GM19438 (cell line): ENCODE data around the gene TTC32.
"Not testable (repeated sequence)": the region's sequence is repeated elsewhere in the genome, so short reads cannot be mapped to it uniquely, and the experiment has no call there.

ENCODE experiments used
- ATAC-seq: cut with Tn5 transposase; IDR thresholded peaks from one replicate; pipeline ENCODE4 v1.9.1; 2021; ENCODE audit warnings: low read depth; ENCODE audit not compliant: unreplicated experiment

Gene TTC32

GRCh38 chr2:19899985-19900930 is 1.5 kb downstream of the TTC32 start:
- ATAC-seq: no peak

DNA sequence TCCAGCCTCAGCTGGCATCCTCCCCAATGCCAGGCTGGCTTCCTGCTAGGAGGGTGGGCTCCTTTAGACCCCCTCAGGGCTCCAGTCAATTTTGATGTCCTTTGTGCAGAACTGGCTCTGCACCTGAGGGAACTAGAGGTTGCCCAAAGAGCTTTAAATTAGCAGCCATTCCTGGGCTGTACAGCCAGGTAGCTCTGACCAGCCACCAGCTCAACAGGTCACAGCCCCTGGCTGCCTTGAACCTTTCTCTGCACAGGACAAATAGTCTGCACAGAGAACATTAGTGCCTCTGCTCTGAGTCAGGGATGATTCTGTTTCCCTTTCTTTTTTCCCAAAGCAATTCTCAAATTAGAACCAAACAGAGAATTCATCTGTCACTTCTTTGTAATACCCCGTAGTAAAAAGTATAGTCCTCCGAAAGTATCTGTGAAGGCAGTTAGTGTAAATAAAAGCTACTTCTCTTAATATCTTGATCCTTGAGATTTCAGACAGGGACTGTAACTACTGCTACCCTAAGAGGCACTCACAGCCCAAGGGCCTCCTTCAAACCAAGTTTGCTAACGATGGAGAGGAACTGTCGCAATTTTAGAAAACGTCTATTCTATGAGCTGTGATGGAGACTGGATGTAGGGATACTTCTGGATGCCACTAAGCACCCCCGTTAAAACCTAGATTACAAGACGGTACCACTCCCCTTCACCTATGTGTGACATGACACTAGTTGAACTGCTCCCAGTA is 3.0 kb downstream of the TTC32 start:
- no peak for ATAC-seq

DNA sequence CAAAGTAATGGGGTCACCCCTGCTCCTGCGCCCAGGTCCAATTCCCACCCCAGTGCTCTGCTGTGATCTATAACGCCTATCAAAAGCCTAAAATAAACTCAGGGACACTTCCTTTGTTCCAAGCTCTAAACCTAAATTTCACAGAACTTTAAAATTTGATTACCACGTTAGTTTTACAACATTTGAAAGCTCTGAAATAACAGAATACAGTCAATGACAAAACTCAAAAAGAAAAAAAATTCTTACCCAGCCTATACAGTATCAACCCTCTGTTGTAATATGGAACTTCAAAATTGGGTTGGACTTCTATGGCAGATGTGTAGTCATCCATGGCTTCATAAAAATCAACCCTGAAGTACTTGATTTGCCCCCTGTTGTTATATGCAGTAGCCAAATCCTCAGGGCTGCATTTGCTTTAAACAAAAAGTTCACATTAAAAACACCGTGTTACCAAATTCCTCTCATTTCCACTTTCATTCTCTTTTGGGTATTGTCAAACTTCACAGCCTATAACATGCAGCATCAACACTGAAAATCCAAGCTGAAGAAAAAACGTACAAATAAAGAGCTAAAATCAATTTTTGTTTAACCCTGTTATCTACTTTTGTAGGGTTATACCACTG is 4.0 kb downstream of the TTC32 start:
- ATAC-seq: no peak

DNA sequence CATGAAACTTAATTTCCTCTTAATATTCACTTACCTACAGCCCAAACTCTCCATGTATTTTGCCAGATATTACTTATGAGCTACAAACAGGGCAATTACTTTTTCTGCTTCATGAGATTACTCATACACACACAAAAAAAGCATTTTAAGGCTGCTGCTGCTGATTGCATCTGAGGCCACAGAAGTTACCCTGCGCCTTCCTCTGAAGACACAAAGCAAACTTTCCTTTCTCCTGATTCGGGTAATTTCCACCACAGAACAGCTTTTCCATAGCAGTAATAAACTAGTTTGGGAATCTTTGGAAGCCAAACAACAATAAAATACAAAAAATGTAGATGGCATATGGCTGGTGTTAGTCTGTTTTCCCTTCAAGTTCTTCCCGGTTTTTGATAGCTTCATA is 6.2 kb downstream of the TTC32 start:
- no peak for ATAC-seq

GRCh38 chr2:19894134-19894792 is 7.5 kb downstream of the TTC32 start:
- ATAC-seq: peak; percentile 31

DNA sequence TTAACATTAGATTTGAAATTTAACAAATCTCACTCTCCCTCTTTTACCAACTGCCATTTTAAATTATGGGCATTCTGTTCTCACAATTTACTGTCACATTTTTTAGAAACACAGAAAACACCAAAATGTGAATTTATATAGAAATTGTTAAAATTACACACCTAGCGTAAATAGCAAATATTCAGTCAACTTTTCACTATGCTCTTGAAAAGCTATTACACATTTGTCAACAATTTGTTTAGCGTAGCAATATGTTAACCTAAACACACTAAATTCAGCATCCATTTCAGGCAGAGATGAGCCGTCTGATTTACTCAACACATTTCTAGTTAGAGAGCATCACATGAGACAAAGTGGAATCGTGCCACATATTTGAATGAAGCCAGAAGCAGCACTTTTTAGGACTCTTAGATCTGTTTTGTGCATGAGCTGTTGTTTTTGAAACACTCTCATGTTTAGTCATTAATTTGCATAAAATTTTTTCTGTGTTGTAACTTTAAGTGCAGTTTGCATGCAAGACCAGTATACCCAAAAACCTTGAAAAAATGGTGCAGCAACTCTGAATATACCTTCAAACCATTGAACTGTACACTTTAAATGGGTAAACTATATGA is 8.2 kb downstream of the TTC32 start:
- ATAC-seq: peak; percentile 76

- not testable (repeated sequence) for ATAC-seq
Measured at GRCh38 chr2:19891971-19892370, 9.8 kb downstream of the TTC32 start.

GRCh38 chr2:19890104-19890503 is 11.7 kb downstream of the TTC32 start:
- no peak for ATAC-seq

DNA sequence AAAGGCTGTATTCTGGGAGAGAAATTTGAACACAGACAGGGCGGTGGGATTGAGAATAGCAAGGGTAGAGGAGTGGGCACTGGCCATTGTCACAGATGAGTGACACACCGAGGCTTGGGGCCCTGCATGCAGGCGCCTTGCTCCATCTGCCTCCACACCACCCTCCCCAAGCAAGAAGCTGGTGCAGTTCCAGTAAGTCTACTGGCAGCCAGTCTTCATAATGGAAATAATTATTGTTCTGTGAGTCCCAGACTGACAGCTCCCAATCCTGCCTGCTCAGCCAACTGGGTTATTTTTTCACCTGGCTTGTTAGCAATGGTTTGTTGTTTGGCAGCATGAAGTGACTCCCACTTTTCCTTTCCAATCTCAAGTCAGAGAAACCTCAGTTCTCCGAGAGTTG is 13.0 kb downstream of the TTC32 start:
- ATAC-seq: no peak

DNA sequence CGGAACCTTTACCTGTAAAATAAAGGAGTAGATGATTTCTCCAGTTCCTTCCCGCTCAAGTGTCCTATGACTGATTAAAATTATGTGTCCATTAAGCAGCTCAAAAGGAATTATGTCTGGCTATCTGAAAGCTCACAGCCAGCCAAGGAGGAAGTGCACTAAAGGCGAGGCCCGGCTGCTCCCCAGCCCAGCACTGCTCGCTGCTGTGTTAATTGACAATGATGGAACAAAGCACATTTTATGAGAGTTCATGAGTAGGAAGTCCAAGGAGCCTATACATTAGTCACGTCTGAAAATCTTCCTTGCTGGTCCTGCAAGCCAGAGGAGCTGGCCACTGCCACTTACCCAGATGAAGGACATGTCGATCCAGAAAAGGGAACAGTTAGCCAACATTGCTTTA is 14.3 kb downstream of the TTC32 start:
- ATAC-seq: no peak

DNA sequence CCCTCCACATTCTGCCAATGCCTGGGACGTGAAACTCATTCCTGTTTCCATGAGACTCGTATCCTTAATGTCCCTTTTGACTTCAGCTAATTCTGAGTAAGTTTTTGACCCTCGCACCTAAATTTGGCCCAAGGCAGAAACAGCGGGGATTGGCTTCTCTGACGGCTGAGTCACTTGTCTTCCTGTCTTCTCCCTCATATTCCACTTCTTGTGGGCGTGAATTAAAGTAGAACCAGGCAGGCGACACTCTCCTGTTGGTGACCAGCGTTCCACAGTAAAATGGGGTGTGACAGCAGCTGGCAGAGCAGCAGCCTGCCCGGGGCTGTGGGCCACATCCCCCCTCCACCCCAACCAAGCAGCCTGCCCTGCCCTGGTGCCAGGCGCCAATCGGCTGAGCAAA is 15.5 kb downstream of the TTC32 start:
- ATAC-seq: no peak

DNA sequence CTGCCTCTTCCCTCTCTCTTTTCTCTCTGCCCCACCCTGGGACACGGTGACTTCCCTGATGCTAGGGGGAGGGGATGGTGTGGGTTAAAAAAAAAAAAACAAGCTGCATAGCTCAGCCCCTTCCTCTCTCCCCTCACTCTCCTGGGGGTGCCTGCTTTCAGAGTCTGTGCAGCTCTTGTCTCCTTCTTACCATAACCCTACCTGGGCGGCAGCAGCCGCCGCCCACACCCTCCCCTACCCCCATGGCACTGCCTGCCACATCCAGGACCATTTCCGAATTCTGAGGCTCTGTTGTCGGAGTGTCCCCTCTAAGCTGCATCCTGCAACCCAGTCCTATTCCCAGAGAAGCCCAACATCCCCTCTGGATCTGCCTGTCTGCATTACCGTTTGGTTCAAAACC is 16.0 kb downstream of the TTC32 start:
- ATAC-seq: no peak

DNA sequence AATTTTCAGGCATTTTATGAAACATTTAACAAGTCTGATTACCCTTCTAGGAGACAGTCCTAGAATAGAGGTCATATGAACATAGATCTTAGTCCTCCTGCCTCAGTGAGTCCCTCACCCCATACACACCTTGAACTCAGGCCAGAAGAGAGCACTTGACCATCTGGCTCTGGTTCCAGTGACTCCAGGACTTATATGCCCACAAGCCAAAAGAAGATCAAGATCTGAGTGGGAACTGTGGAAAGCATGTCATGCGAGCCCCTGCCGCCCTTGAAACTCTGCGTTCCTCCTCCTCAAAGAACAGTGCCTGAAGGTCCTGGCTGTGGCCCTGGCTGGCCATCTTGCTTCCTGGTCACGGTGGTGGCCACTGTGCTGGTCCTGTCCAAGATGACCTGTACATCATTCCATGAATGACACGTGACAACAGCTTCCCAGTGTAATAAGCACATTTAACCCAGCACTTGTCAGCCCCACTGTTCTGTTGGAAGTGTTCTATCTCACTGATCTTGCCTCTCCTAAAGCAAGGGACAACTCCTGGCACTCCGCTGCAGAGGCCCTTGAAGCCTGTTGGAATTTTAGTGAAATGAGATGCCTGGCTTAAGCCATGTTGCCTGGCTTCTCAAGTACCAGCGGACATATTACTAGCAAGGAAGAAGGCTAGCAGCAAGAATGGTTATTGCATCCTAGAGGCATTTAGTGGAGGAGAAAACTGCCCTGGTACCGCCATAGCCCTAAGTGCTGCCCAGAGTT is 17.6 kb downstream of the TTC32 start:
- ATAC-seq: no peak

DNA sequence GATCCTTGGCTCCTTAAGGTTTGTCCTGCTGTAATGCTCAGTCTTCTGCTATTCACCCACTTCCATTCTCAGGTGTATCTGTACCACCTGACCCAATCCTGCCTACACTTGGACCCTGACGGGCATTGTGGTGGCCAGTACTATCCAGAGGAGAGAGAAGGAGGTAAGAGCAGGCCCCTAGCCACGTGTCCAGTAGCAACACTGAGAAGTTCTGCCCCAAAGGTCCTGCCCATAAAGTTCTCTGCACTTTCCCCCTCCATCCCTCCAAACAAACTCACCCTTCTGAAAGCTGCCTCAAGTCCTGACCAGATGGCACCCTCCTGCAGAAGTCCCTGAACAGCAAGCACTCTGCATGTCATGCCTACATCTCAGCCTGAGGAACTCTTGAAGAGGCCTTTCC is 18.3 kb downstream of the TTC32 start:
- no peak for ATAC-seq

- no peak for ATAC-seq
Measured at GRCh38 chr2:19882286-19882685, 19.5 kb downstream of the TTC32 start.

GRCh38 chr2:19881908-19882265 is 19.9 kb downstream of the TTC32 start:
- ATAC-seq: no peak

DNA sequence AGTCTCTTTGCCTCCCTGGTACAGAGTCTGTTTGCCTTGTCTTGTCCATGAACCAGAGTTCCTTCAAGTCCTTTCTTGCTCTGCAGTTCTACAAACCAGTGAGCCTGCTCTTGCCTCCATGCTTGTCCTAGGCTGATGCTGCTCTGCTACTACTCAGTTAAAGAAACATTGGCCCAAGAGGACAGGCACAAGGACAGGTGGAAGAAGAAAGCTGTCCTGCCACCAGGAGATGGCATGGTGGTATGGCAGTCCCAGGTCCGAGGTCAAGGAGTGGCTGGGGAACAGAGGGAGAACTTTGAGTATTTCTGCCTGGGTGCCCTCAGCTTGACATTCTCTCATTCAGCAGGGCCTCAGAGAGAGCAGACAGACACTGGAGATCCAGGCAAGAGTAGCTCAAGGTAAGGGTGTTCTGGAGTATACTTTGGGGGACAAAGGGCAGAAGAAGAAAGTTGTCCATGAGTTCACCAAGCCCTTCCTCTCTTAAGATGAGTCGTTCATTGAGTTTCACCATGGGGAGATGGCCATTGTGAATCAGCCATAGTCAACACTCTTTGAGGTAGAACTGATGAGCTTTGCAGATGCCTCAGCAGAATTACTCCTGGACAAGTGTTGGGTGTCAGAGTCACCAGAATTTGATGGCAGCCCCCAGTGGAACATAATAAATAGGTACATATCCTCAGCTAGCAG is 20.4 kb downstream of the TTC32 start:
- ATAC-seq: no peak

- ATAC-seq: not testable (repeated sequence)
Measured at GRCh38 chr2:19880191-19880590, 21.6 kb downstream of the TTC32 start.

DNA sequence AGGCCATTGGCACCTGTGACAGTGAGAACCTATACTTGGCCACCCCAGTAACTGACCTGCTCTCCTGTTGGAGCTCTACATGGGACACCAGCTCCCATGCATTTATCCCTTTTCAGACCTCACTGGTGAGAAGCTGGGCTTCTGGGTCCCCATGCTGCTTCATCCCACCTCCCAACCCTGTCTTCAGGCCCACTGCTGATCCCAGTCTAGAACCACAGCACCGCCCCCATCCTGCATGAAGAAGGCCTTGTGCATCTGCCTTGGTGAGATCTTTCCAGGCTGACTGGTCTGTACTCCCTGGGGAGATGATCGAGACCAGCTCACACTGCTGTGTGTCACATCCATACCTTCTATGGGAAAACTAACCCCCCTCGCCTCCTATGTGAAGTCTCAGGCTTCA is 22.7 kb downstream of the TTC32 start:
- no peak for ATAC-seq
